Breast epithelium (tissue), 3 donors: ENCODE measurements around the gene ABCC2.

Experiments used
- POLR2AphosphoS5 ChIP-seq, 3 donors: sonication (generic); formaldehyde crosslinking; IDR thresholded peaks; one replicate each; pipeline ENCODE4 v1.6.1; 2017; ENCODE audit warnings: antibody characterized with exemption in 3 of 3
- TF ChIP-seq, protein P1 (sequence below), 3 donors: fragments of 450-650 bp; IDR thresholded peaks; one replicate each; pipeline ENCODE4 v1.5.1; 2016 to 2017; ENCODE audit warnings: antibody characterized with exemption in 3 of 3, mild to moderate bottlenecking in 3 of 3, moderate library complexity in 3 of 3

DNA sequence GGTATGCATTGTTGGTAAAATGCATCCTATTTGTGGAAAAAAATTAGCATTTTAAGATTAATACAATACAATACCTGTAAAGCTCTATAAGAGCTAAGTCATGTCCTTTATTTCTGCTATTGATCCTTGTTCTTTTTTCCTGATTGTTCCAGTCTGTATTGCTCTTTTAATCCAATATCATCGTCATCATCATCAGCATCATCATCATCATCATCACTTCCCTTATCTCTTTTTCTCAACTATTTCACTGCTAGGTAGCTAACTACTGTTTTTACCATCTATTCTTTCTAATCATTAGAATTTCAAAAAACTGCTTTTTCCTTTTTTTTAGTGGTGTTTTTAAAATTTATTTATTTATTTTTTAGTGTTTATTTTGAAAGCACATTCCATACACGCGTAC lies 71.2 kb downstream of the ABCC2 start:
- no peak for TF ChIP-seq POLR2AphosphoS5 (IDR thresholded peaks at IDR 0.05)
- TF ChIP-seq, protein P1, sequence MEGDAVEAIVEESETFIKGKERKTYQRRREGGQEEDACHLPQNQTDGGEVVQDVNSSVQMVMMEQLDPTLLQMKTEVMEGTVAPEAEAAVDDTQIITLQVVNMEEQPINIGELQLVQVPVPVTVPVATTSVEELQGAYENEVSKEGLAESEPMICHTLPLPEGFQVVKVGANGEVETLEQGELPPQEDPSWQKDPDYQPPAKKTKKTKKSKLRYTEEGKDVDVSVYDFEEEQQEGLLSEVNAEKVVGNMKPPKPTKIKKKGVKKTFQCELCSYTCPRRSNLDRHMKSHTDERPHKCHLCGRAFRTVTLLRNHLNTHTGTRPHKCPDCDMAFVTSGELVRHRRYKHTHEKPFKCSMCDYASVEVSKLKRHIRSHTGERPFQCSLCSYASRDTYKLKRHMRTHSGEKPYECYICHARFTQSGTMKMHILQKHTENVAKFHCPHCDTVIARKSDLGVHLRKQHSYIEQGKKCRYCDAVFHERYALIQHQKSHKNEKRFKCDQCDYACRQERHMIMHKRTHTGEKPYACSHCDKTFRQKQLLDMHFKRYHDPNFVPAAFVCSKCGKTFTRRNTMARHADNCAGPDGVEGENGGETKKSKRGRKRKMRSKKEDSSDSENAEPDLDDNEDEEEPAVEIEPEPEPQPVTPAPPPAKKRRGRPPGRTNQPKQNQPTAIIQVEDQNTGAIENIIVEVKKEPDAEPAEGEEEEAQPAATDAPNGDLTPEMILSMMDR (IDR thresholded peaks at IDR 0.05) = no peak
